ENCODE data around the gene HTRA2.
"Not testable (repeated sequence)": the region's sequence is repeated elsewhere in the genome, so short reads cannot be mapped to it uniquely, and the experiment has no call there.

HTRA2 gene

DNA sequence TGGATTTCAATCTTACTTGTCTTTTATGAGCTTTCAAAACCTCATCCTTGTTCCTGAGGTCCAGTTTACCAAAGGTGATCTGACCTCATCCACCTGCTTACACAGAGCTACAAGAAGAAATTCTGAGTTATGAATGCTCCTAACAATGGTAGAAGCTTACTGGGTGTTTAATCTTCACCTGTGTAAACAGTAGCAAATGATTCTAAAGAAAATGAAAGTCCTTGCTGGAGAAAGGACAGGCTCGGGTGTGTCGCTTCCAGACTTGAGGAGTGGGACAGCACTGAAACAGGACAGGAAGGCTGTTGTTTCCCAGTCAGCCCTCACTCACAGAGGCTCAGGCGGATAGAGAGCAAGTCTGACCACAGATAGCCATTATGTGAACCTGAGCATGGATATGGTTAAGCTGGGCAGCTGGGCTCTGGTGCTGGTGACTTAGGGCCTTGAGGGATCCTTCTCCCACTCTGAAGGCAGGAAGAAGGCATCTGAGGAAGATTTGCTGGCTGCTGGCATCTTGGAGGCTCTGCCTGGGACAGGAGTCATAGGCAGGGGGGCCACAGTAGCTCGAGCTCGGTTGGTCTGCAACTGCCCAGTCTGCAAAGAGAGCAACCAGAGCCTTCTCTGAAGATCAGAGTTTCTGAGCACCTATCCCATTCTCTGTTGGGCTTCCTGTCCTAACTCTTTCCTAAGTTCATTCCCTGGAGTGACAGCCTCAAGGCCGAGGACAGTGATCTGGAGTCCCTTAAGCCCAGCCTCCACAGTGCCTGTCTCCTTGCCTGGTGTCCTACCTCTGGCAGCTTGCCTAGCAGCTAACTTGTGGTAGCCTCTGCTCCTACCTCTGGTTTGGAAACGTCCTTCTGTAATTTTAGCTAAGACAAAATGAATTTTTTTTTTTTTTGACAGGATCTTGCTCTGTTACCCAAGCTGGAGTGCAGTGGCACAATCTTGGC lies 28.8 kb downstream of the HTRA2 start:
- DNase-seq = no peak

DNA sequence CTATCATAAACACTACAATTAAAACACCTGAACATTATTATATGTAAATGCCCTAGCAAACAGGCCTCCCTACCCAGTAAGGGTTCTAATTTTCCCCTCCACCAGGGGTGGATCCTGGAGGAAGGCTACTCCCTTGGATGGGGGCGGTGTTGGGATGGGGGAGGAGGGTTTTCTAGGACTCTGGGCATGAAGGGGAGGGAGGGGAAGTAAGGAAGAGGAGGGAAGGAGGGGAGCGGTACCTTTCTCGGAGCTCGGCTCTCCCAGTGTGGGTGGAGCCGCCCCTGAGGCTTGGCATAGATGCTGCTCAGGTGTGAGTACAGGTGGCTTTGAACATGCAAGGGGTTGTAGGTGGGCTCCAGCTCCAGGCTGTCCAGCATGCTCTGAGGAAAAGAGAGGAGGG lies 30.2 kb downstream of the HTRA2 start:
- no peak for DNase-seq

GRCh38 chr2:74560591-74560990 lies 30.9 kb downstream of the HTRA2 start:
- no peak for DNase-seq

- not testable (repeated sequence) for DNase-seq
Observed at GRCh38 chr2:74561022-74561421, 31.3 kb downstream of the HTRA2 start.

GRCh38 chr2:74562126-74562775 lies 32.5 kb downstream of the HTRA2 start:
- no peak for DNase-seq

DNA sequence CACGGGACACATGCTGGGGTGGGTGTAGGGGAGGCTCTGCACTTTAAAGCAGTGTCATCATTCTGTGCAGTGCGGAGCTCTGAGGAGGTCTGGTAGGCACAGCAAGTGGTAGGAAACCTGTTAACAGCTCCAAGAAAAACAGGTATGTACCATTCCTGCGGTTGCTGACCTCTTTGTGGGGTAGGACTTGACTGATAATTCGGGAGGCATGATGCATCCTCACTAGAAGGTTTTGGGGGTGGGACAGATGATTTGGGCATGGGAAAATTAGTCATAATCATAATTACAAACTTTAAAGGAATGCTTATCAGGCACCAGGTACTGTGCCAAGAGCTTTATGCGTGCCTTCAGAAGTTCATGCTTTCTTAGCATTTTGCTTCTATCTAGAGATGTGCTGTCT lies 34.5 kb downstream of the HTRA2 start:
- no peak for DNase-seq

DNA sequence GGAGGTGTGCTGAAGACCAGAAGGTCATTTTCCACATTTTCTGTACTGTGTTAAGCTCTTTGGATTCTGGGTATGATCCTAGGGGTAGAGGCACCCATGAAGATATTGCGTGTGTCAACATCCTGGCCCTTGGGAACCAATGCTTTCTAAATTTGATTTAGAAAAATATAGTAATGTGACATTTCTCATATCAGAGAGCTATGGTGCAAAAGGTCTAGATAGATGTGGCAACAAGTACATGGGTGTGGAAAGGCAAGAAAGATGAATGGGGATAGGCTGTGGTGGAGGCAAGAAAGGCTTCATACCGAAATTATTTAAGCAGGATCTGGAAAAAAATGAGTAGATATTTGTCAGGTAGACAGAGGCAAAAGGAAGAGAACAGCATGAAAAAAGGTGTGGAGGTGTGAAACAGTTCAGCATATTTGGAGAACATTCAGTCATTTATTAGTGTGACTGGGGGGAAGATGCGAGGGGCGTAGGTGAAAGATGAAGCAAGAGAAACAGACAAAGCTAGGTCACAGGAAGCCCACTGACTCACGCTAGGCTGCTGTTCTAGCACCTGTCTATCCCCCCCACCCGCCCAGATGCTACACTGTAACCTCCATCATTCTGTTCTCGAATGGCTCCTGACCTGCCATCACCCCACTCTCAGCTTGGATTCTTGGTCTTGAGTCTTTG lies 36.5 kb downstream of the HTRA2 start:
- DNase-seq = no peak

- no peak for DNase-seq
Observed at GRCh38 chr2:74566754-74567085, 37.0 kb downstream of the HTRA2 start.

DNA sequence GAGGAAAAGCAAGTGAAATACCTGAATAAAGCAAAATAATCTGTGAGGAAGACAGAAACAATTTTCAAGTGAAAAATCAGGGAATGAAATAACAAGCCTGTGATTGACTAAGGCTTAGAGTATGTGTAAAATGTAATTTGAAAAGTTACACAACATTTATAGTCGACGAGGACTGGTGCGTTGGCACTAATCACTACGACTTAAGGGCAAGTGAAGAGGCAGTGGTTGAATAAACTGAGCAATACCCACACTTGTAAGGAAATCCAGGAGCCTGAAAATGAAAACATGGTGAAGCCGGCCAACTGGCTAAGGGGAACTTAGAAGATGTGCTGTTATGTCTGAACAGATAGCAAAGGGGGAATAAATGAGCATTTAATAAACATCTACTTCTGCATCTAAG lies 38.1 kb downstream of the HTRA2 start:
- DNase-seq = no peak

- DNase-seq = no peak
Observed at GRCh38 chr2:74569686-74570085, 40.0 kb downstream of the HTRA2 start.

DNA sequence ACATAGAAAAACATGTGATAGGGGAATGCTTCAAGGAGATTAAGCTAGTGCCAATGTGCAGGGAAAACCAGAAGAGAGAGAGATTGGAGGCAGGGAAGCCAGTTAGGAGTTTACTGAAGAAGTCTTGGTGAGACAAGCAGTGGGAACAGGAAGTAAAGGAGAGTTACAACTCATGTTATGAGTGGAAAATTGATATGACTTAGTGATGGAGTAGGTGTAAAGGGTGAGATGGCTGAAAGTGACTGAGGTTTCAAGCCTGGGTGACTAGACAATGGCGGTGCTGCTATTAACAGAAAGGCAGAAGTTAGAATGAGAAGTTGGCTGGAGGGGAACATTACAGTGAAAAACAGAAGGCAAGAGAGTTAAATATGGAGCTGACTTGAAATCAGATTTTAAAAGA lies 41.3 kb downstream of the HTRA2 start:
- no peak for DNase-seq

DNA sequence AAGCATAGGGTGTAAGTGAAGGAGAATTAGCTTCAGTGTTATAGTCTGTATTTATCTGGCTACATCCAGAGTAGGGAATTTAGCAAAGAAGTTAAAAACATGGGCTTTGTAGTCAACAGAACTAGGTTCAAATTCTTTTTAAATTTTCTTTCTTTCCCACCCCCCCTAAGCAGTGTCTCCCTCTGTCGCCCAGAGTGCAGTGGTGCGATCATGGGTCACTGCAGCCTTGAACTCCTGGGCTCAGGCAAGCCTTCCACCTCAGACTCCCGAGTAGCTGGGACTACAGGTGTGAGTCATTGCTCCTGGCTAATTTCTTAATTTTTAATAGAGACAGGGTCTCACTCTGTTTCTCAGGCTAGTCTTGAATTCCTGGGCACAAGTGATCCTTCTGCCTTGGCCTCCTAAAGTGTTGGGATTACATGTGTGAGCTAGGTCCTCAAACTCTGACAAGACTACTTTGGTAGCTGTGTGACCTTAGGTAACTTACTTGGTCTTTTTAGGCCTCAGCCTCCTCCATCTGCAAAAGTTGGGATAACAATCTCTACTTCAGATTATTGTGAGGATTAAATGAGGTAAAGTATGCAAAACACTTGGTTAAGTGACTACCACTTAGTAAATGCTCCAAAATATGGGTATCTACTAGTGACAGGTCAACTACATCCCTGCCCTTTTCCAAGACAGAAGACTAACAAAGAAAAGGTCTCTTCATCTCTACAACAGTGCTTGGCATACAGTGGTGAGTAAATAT lies 42.6 kb downstream of the HTRA2 start:
- DNase-seq = no peak

- DNase-seq = peak in 1 of 51 donors; percentile 17
Observed at GRCh38 chr2:74573747-74574562, 44.2 kb downstream of the HTRA2 start.

DNA sequence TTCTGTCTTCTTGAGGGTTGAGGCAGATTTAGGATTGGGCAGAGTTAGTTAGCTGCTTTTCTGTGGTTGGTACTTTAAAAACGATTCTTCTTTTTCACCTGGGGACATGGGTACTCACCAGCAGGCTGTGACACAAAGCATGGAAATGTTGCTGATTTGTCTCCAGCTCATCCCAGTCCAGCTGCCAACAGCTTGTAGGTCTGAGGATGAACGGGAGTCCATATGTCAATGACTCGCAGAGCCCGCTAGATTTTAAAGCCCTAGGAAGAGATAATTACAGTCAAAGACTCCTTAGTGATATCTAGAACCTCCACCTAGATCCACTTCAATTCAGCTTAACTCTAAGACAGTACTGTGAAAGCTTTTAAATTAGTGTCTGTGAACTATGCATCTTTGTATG lies 45.6 kb downstream of the HTRA2 start:
- DNase-seq = no peak

- DNase-seq = no peak
Observed at GRCh38 chr2:74576211-74576862, 46.6 kb downstream of the HTRA2 start.

GRCh38 chr2:74576863-74577229 lies 47.1 kb downstream of the HTRA2 start:
- peak in 3 of 51 donors; percentile 16 to 32 (median 27) for DNase-seq

DNA sequence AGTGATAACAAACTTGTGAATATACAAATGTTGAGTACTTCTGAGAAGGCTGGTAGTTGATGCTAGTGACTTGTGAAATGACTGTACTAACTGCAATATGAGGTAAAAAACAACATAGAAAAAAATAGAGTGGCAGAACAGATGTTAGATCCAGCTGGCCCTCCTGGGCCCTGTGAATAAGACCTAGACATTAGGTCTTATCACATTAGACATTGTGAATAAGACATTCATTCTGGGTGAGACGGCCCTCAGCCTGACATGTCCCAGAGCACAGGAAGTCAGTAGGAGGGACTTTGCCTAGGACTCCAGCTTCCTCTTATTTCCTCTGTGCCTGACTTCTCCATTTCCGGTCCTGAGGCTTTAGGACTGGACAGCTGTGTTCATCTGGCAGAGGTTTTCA lies 47.7 kb downstream of the HTRA2 start:
- no peak for DNase-seq

DNA sequence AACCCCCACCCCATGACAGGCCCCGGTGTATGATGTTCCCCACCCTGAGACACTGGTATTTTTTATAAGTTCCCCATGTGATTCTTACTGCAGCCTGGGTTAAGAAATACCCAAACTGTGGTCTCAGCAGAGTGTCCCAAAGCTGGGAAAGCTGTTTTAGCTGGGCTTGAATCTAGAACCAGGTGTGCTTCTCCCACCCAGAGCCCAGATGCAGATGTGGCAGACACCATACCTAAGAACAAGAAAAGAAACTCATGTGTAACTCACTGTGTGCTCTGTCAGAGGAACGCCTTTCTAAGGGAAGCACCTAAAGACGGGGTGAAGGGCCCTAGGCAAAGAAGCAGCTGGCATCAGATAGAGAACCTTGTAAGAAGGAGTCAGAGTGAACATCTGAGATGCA lies 48.7 kb downstream of the HTRA2 start:
- DNase-seq = no peak

GRCh38 chr2:74581463-74581862 lies 51.7 kb downstream of the HTRA2 start:
- no peak for DNase-seq

- no peak for DNase-seq
Observed at GRCh38 chr2:74582184-74582583, 52.5 kb downstream of the HTRA2 start.

Measured in hypothalamus (tissue), 51 donors.